HG02588 (cell line): ENCODE results near the gene AQP3.
"Not testable (repeated sequence)": the region's sequence is repeated elsewhere in the genome, so short reads cannot be mapped to it uniquely, and the experiment has no call there.

ENCODE experiments used
- ATAC-seq: cut with Tn5 transposase; IDR thresholded peaks from one replicate; pipeline ENCODE4 v1.9.1; 2021; ENCODE audit warnings: mild to moderate bottlenecking, moderate library complexity; ENCODE audit not compliant: unreplicated experiment

The AQP3 gene

GRCh38 chr9:33446946-33447798 is at the start of gene AQP3:
Gene AQP3 (minus strand): TSS chr9:33447593. CDS start chr9:33447530, 63 bp downstream.
- ATAC-seq, result peak; percentile 36

GRCh38 chr9:33493819-33494218 is 46.4 kb upstream of the AQP3 start:
- ATAC-seq, result not testable (repeated sequence)

GRCh38 chr9:33489066-33489465 is 41.7 kb upstream of the AQP3 start:
- no peak for ATAC-seq

- ATAC-seq, result not testable (repeated sequence)
These were observed 37.9 kb upstream of the AQP3 start for GRCh38 chr9:33485312-33485711.

- no peak for ATAC-seq
These were observed 33.6 kb upstream of the AQP3 start for GRCh38 chr9:33480976-33481375.

- ATAC-seq, result no peak
These were observed 32.7 kb upstream of the AQP3 start for GRCh38 chr9:33480106-33480505.

- ATAC-seq, result no peak
These were observed 29.1 kb upstream of the AQP3 start for GRCh38 chr9:33476503-33476902.

GRCh38 chr9:33475357-33475756 is 28.0 kb upstream of the AQP3 start:
- ATAC-seq, result no peak

GRCh38 chr9:33473643-33474352 is 26.4 kb upstream of the AQP3 start, which contains the start of gene NOL6:
Gene NOL6 (minus strand): TSS chr9:33473924. CDS start chr9:33473842, 82 bp downstream.
- ATAC-seq, result peak; percentile 99

GRCh38 chr9:33472881-33473615 is 25.7 kb upstream of the AQP3 start:
- ATAC-seq, result no peak

GRCh38 chr9:33472171-33472880 is 24.9 kb upstream of the AQP3 start:
- no peak for ATAC-seq

- no peak for ATAC-seq
These were observed 24.0 kb upstream of the AQP3 start for GRCh38 chr9:33471361-33471760.

GRCh38 chr9:33469891-33470290 is 22.5 kb upstream of the AQP3 start:
- ATAC-seq, result no peak

- ATAC-seq, result no peak
These were observed 21.6 kb upstream of the AQP3 start for GRCh38 chr9:33468797-33469621.

GRCh38 chr9:33468215-33468730 is 20.9 kb upstream of the AQP3 start:
- ATAC-seq, result no peak

GRCh38 chr9:33467526-33467925 is 20.1 kb upstream of the AQP3 start:
- no peak for ATAC-seq

- no peak for ATAC-seq
These were observed 19.4 kb upstream of the AQP3 start for GRCh38 chr9:33466565-33467495.
